ENCODE data around the gene MTMR3. TPM values are rescaled to one million over a fixed set of nuclear protein-coding genes. Genes with fewer than 3 reads are reported as not detected.

MTMR3 gene
- total RNA-seq, 4 donors from 2014 or later = 36.6 to 42.1 (median 37.1) TPM

DNA sequence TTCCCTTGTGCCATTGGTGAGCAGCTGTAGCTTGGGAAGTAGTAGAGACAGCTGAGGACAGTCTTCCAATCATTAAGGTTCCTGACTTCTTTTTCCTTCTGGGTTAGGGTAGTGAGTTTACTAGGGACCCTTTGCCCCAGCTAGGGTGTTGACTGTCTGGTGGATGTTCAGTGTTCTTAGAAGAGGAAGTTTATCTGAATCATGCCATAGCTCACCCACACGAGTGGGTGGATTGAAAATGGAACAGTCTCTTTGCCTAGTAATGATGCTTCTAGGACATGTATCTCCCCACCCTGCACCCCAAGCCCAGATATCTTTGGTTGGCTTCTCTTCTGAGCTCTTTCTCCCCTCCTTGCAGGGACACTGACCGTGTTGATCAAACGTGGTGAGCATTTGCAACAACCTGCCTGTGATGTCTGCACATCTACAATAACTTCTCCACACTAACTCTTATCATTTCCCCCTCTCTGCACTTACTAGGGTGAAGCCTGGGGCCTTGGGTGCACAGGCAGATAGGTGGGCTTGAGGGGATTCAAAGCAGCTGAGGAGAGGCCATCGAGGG lies 140.2 kb downstream of the MTMR3 start:
- intact Hi-C loops (cut with DNase I; ENCODE audit: low total_unique reads) (no loop called here), in situ Hi-C loops (cut with MboI; ENCODE audit: low sequenced_read_pairs in 4 of 4) (loop anchor here in 3 of 4 donors (25.0 kb wide), 2 partner anchors 336 to 386 kb away; no protein-coding TSS in a partner anchor)
- Histone ChIP-seq H3K27ac (no peak overlapping the region), H3K36me3 (peaks cover 0 to 98% of the 10 kb centered on the region in 2 donors), H3K4me3 (no peak overlapping the region), H3K9me3 (no peaks in the 10 kb centered on the region), H3K4me1 (peaks cover 0 to 6% of the 10 kb centered on the region in 2 donors), H3K27me3 (no peaks in the 10 kb centered on the region)
- no peak for ATAC-seq
- no peak for DNase-seq
- TF ChIP-seq POLR2A (IDR thresholded peaks at IDR 0.05) = no peak
- TF ChIP-seq, protein P1, sequence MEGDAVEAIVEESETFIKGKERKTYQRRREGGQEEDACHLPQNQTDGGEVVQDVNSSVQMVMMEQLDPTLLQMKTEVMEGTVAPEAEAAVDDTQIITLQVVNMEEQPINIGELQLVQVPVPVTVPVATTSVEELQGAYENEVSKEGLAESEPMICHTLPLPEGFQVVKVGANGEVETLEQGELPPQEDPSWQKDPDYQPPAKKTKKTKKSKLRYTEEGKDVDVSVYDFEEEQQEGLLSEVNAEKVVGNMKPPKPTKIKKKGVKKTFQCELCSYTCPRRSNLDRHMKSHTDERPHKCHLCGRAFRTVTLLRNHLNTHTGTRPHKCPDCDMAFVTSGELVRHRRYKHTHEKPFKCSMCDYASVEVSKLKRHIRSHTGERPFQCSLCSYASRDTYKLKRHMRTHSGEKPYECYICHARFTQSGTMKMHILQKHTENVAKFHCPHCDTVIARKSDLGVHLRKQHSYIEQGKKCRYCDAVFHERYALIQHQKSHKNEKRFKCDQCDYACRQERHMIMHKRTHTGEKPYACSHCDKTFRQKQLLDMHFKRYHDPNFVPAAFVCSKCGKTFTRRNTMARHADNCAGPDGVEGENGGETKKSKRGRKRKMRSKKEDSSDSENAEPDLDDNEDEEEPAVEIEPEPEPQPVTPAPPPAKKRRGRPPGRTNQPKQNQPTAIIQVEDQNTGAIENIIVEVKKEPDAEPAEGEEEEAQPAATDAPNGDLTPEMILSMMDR (IDR thresholded peaks at IDR 0.05 in 4 of 5, conservative IDR thresholded peaks at IDR 0.05 in 1 of 5) = no peak

DNA sequence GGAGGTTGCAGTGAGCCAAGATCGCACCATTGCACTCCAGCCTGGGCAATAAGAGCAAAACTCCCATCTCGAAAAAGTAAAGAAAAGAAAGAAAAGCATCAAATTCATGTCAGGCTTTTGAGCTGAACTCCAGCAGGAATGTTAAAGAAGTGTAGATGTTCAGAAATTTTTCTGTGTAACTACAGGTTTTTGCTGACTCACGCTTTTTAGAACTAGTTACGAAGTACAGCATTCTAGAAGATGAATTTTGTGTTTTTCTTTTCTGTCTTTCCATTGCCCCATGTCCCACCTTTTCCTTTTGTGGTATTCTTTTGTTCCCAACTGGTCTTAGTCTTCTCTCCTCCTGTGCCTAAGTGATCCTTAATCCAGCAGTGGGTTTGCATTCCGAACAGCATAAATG lies 141.3 kb downstream of the MTMR3 start:
- in situ Hi-C loops (cut with MboI; ENCODE audit: low sequenced_read_pairs in 4 of 4) (loop anchor here in 3 of 4 donors (25.0 kb wide), 2 partner anchors 337 to 387 kb away; no protein-coding TSS in a partner anchor), intact Hi-C loops (cut with DNase I; ENCODE audit: low total_unique reads) (no loop called here)
- peaks cover 0 to 98% of the 10 kb centered on the region in 2 donors for H3K36me3 ChIP-seq
- no peak overlapping the region for H3K27ac ChIP-seq
- no peaks in the 10 kb centered on the region for H3K9me3 ChIP-seq
- DNase-seq (no peak), ATAC-seq (no peak)
- peaks cover 0 to 8% of the 10 kb centered on the region in 2 donors for H3K4me1 ChIP-seq
- no peak overlapping the region for H3K4me3 ChIP-seq
- no peaks in the 10 kb centered on the region for H3K27me3 ChIP-seq
- TF ChIP-seq, protein P1 (IDR thresholded peaks at IDR 0.05 in 4 of 5, conservative IDR thresholded peaks at IDR 0.05 in 1 of 5) = no peak
- TF ChIP-seq POLR2A (IDR thresholded peaks at IDR 0.05) = no peak

DNA sequence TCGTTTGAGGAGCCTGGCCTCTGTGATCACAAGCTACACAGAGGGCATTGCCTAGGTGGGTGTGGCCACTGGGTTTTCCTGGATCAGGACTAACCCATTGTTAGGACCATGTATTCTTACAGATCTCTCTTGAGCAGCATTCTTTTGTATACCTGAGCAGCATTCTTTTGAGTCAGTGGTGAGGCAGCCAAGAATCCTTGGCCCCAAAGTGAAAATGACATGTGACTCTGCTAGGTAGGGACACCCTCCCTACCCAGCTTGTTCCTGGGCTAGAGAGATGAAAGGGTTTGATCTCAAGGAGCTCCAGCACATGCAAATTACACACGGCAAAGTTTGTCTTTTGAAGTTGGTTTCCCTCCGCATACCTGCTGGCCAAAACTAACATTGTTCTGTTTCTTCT lies 142.2 kb downstream of the MTMR3 start:
- in situ Hi-C loops (cut with MboI; ENCODE audit: low sequenced_read_pairs in 4 of 4) = no loop called here
- H3K27me3 ChIP-seq = no peaks in the 10 kb centered on the region
- H3K4me3 ChIP-seq = no peak overlapping the region
- H3K9me3 ChIP-seq = no peaks in the 10 kb centered on the region
- DNase-seq (no peak), ATAC-seq (no peak)
- peaks cover 0 to 90% of the 10 kb centered on the region in 2 donors for H3K36me3 ChIP-seq
- peaks cover 0 to 8% of the 10 kb centered on the region in 2 donors for H3K4me1 ChIP-seq
- TF ChIP-seq, protein P1 (IDR thresholded peaks at IDR 0.05 in 4 of 5, conservative IDR thresholded peaks at IDR 0.05 in 1 of 5) = no peak
- TF ChIP-seq POLR2A (IDR thresholded peaks at IDR 0.05) = no peak
- H3K27ac ChIP-seq = no peak overlapping the region
- intact Hi-C loops (cut with DNase I; ENCODE audit: low total_unique reads) = no loop called here

DNA sequence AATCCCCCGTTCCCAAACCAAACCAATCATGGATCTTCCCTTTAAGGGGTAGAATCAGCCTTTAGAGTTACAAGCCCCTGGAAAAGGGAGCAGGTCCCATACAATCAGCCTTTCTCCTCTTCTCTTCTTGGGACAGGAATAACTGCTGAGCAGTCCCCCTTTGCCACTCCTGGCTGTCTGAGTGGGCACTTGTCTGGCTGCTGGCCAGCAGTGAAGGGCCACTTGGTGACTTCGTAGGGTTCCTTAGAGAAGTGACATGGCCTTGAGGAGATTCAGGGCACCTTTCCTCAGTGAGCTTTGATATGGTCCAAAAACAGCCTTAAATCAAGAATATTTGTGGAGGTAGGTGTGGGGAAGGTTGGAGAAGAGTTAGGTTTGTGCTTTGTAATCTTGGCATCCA lies 143.8 kb downstream of the MTMR3 start:
- ATAC-seq = no peak
- intact Hi-C loops (cut with DNase I; ENCODE audit: low total_unique reads) = no loop called here
- peaks cover 0 to 75% of the 10 kb centered on the region in 2 donors for H3K36me3 ChIP-seq
- H3K9me3 ChIP-seq = no peaks in the 10 kb centered on the region
- peaks cover 0 to 11% of the 10 kb centered on the region in 2 donors for H3K4me1 ChIP-seq
- no peak for DNase-seq
- no peaks in the 10 kb centered on the region for H3K27me3 ChIP-seq
- H3K27ac ChIP-seq = no peak overlapping the region
- in situ Hi-C loops (cut with MboI; ENCODE audit: low sequenced_read_pairs in 4 of 4) = no loop called here
- TF ChIP-seq POLR2A (IDR thresholded peaks at IDR 0.05) = no peak
- TF ChIP-seq, protein P1 (IDR thresholded peaks at IDR 0.05 in 4 of 5, conservative IDR thresholded peaks at IDR 0.05 in 1 of 5) = no peak
- no peak overlapping the region for H3K4me3 ChIP-seq

All from gastrocnemius medialis (tissue), 4 donors.